CD4-positive, alpha-beta T cell treated with Interleukin-15 for 4 hours (primary cell): ENCODE data around the gene ADIPOQ.
"Not testable (repeated sequence)": the region's sequence is repeated elsewhere in the genome, so short reads cannot be mapped to it uniquely, and the experiment has no call there.

Experiments
- DNase-seq: peaks from one replicate; pipeline ENCODE4 v3.0.0-alpha.2; 2020; ENCODE audit warnings: low spot score

Gene ADIPOQ

GRCh38 chr3:186826410-186826975 is 16.0 kb upstream of the ADIPOQ start:
- DNase-seq, result no peak

GRCh38 chr3:186826976-186827857 is 15.3 kb upstream of the ADIPOQ start:
- DNase-seq, result peak; percentile 87

GRCh38 chr3:186828340-186828739 is 14.2 kb upstream of the ADIPOQ start:
- no peak for DNase-seq

- DNase-seq, result no peak
Measured at GRCh38 chr3:186831798-186832197, 10.7 kb upstream of the ADIPOQ start.

GRCh38 chr3:186832276-186832675 is 10.2 kb upstream of the ADIPOQ start:
- no peak for DNase-seq

GRCh38 chr3:186839874-186840641 is 2.5 kb upstream of the ADIPOQ start:
- no peak for DNase-seq

- DNase-seq, result no peak
Measured at GRCh38 chr3:186841620-186842019, 890 bp upstream of the ADIPOQ start.

- no peak for DNase-seq
Measured at GRCh38 chr3:186843039-186843432, 526 bp downstream of the ADIPOQ start.

GRCh38 chr3:186844908-186845307 is 2.4 kb downstream of the ADIPOQ start:
- DNase-seq, result no peak

- DNase-seq, result no peak
Measured at GRCh38 chr3:186845756-186846155, 3.2 kb downstream of the ADIPOQ start.

- no peak for DNase-seq
Measured at GRCh38 chr3:186847437-186847836, 4.9 kb downstream of the ADIPOQ start.

- peak; percentile 73 for DNase-seq
Measured at GRCh38 chr3:186849374-186849975, 7.0 kb downstream of the ADIPOQ start.

GRCh38 chr3:186851835-186852234 is 9.3 kb downstream of the ADIPOQ start:
- DNase-seq, result not testable (repeated sequence)

- no peak for DNase-seq
Measured at GRCh38 chr3:186852994-186853393, 10.5 kb downstream of the ADIPOQ start.

- DNase-seq, result no peak
Measured at GRCh38 chr3:186854146-186854545, 11.6 kb downstream of the ADIPOQ start.

- DNase-seq, result no peak
Measured at GRCh38 chr3:186854954-186855353, 12.4 kb downstream of the ADIPOQ start.

- DNase-seq, result no peak
Measured at GRCh38 chr3:186857743-186858142, 15.2 kb downstream of the ADIPOQ start.

- not testable (repeated sequence) for DNase-seq
Measured at GRCh38 chr3:186865215-186865853, 22.8 kb downstream of the ADIPOQ start.

- not testable (repeated sequence) for DNase-seq
Measured at GRCh38 chr3:186866095-186866494, 23.6 kb downstream of the ADIPOQ start.

GRCh38 chr3:186869253-186870100 is 27.0 kb downstream of the ADIPOQ start:
- no peak for DNase-seq
